ENCODE results near the gene VPS13C. TPM values are rescaled to one million over a fixed set of nuclear protein-coding genes. Genes with fewer than 3 reads are reported as not detected.

VPS13C gene
- polyA plus RNA-seq, 2 of the 4 experiments (the other 2 are of a cell fraction) = 13.2 to 26.5 TPM

DNA sequence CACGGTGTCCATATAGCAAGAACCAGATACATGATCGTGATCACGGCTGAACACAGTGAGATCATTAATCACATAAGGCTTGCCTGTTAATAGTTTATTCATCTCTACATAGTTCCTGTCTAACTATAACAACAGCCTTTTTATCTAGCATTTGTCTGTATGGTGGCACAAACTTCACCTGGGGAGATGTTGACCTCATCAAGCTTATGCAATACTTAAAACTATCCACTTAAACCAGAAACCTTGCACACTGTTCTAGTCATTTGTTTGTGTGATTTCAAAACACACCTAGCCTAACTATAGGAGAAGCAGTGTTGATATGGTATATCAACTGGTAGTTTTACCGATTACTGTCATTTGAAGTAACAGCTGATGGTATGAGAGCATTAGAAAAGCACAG is 124.8 kb downstream of the VPS13C start (continued):
- TF ChIP-seq, protein P1, sequence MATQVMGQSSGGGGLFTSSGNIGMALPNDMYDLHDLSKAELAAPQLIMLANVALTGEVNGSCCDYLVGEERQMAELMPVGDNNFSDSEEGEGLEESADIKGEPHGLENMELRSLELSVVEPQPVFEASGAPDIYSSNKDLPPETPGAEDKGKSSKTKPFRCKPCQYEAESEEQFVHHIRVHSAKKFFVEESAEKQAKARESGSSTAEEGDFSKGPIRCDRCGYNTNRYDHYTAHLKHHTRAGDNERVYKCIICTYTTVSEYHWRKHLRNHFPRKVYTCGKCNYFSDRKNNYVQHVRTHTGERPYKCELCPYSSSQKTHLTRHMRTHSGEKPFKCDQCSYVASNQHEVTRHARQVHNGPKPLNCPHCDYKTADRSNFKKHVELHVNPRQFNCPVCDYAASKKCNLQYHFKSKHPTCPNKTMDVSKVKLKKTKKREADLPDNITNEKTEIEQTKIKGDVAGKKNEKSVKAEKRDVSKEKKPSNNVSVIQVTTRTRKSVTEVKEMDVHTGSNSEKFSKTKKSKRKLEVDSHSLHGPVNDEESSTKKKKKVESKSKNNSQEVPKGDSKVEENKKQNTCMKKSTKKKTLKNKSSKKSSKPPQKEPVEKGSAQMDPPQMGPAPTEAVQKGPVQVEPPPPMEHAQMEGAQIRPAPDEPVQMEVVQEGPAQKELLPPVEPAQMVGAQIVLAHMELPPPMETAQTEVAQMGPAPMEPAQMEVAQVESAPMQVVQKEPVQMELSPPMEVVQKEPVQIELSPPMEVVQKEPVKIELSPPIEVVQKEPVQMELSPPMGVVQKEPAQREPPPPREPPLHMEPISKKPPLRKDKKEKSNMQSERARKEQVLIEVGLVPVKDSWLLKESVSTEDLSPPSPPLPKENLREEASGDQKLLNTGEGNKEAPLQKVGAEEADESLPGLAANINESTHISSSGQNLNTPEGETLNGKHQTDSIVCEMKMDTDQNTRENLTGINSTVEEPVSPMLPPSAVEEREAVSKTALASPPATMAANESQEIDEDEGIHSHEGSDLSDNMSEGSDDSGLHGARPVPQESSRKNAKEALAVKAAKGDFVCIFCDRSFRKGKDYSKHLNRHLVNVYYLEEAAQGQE (IDR thresholded peaks at IDR 0.05) = no peak
- TF ChIP-seq RAD21 (conservative IDR thresholded peaks at IDR 0.05 in 1 of 2, IDR thresholded peaks at IDR 0.05 in 1 of 2) = no peak
- TF ChIP-seq RARB (CRISPR knock-in tag; IDR thresholded peaks at IDR 0.05) = no peak
- no peak for TF ChIP-seq RNF2 (IDR thresholded peaks at IDR 0.05; ENCODE audit: borderline replicate concordance, low read depth)
- TF ChIP-seq GATA3 (IDR thresholded peaks at IDR 0.05; ENCODE audit: borderline replicate concordance) = no peak

DNA sequence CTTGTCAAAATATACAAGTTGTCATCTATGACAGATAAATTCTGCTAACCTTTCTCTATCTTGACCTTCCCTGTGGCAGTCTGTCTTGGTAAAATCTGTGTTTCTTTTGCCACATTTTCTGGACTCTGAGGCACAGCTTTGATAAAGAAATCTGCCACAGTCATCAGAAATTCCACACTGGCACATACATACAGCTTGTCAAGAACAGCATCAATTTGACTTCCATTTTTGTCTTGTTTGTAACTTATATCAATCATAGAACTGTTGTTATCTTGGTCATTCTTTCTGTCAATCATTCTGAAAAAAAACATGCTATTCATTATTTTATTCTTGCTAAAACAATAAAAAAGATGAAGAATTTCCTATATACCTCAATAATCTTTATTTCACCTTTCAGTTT is 130.8 kb downstream of the VPS13C start:
- no peaks in the 10 kb centered on the region for H3K4me1 ChIP-seq
- ChIA-PET CTCF (interaction anchor here (1.6 kb wide), 1 partner anchor 9 kb away, joined by 4 read pairs; no protein-coding TSS in a partner anchor), POLR2A (no interaction called here)
- no peak overlapping the region for H3K4me3 ChIP-seq
- H3K27ac ChIP-seq = no peak overlapping the region
- FAIRE-seq (no peak), DNase-seq (ENCODE audit: low read depth in 1 of 2, low spot score in 1 of 2) (no peak), ATAC-seq (no peak)
- H3K4me2 ChIP-seq = no peak overlapping the region
- no peaks in the 10 kb centered on the region for H3K9me3 ChIP-seq
- TF ChIP-seq, protein P1 (IDR thresholded peaks at IDR 0.05) = no peak
- TF ChIP-seq MAFK (IDR thresholded peaks at IDR 0.05; ENCODE audit: partially characterized antibody) = peak; percentile 79

DNA sequence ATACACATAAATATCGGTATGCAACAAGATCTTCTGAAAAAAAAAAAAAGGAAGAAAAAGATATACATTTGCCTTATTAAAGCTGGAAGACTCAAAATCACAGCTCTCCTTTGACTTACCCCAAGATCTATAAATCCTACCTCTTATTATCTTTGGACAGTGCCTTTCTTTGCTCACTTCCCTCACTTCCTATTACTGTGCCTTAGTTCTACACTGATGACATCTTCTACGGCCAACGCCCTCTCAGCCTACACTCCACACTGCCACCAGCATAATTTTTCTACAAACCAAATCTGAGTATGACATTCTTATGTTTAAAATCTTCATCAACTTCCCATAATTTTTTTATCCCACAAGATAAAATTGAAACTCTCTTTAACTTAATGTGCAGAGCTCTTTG is 137.1 kb downstream of the VPS13C start:
- ChIA-PET CTCF (interaction anchor here (0.6 to 0.7 kb wide), 2 partner anchors 285 to 819 kb away, joined by 3 to 5 read pairs; no protein-coding TSS in a partner anchor), POLR2A (no interaction called here)

More for the DNA sequence above, 137.1 kb downstream of the VPS13C start:
- ATAC-seq = no peak
- H3K4me1 ChIP-seq = no peaks in the 10 kb centered on the region
- DNase-seq (ENCODE audit: low read depth in 1 of 2, low spot score in 1 of 2) = no peak
- FAIRE-seq = peak; percentile 13
- 95% methylated on average over 3 of the region's 3 CpGs for WGBS (ENCODE audit: missing lambda C conversion rate)
- H3K4me2 ChIP-seq = no peak overlapping the region
- no peaks in the 10 kb centered on the region for H3K9me3 ChIP-seq
- no peak overlapping the region for H3K4me3 ChIP-seq
- TF ChIP-seq CEBPB (IDR thresholded peaks at IDR 0.05) = no peak
- TF ChIP-seq, protein P2, sequence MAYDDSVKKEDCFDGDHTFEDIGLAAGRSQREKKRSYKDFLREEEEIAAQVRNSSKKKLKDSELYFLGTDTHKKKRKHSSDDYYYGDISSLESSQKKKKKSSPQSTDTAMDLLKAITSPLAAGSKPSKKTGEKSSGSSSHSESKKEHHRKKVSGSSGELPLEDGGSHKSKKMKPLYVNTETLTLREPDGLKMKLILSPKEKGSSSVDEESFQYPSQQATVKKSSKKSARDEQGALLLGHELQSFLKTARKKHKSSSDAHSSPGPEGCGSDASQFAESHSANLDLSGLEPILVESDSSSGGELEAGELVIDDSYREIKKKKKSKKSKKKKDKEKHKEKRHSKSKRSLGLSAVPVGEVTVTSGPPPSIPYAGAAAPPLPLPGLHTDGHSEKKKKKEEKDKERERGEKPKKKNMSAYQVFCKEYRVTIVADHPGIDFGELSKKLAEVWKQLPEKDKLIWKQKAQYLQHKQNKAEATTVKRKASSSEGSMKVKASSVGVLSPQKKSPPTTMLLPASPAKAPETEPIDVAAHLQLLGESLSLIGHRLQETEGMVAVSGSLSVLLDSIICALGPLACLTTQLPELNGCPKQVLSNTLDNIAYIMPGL (CRISPR knock-in tag; IDR thresholded peaks at IDR 0.05; ENCODE audit: borderline replicate concordance) = no peak
- no peak for TF ChIP-seq HOXA7 (CRISPR knock-in tag; IDR thresholded peaks at IDR 0.05)
- TF ChIP-seq FOXS1 (CRISPR knock-in tag; IDR thresholded peaks at IDR 0.05) = no peak
- TF ChIP-seq TFCP2L1 (CRISPR knock-in tag; IDR thresholded peaks at IDR 0.05) = no peak
- TF ChIP-seq HOXB5 (CRISPR knock-in tag; IDR thresholded peaks at IDR 0.05) = no peak
- TF ChIP-seq, protein P3, sequence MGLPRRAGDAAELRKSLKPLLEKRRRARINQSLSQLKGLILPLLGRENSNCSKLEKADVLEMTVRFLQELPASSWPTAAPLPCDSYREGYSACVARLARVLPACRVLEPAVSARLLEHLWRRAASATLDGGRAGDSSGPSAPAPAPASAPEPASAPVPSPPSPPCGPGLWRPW (IDR thresholded peaks at IDR 0.05) = no peak
- TF ChIP-seq, protein P4, sequence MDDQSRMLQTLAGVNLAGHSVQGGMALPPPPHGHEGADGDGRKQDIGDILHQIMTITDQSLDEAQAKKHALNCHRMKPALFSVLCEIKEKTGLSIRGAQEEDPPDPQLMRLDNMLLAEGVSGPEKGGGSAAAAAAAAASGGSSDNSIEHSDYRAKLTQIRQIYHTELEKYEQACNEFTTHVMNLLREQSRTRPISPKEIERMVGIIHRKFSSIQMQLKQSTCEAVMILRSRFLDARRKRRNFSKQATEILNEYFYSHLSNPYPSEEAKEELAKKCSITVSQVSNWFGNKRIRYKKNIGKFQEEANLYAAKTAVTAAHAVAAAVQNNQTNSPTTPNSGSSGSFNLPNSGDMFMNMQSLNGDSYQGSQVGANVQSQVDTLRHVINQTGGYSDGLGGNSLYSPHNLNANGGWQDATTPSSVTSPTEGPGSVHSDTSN (IDR thresholded peaks at IDR 0.05) = no peak
- TF ChIP-seq, protein P5, sequence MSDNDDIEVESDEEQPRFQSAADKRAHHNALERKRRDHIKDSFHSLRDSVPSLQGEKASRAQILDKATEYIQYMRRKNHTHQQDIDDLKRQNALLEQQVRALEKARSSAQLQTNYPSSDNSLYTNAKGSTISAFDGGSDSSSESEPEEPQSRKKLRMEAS (IDR thresholded peaks at IDR 0.05) = no peak
- TF ChIP-seq CHD4 (IDR thresholded peaks at IDR 0.05; ENCODE audit: borderline replicate concordance) = no peak
- no peak for TF ChIP-seq MYC (IDR thresholded peaks at IDR 0.05; ENCODE audit: borderline replicate concordance, low read length)
- TF ChIP-seq, protein P6, sequence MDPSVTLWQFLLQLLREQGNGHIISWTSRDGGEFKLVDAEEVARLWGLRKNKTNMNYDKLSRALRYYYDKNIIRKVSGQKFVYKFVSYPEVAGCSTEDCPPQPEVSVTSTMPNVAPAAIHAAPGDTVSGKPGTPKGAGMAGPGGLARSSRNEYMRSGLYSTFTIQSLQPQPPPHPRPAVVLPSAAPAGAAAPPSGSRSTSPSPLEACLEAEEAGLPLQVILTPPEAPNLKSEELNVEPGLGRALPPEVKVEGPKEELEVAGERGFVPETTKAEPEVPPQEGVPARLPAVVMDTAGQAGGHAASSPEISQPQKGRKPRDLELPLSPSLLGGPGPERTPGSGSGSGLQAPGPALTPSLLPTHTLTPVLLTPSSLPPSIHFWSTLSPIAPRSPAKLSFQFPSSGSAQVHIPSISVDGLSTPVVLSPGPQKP (IDR thresholded peaks at IDR 0.05; ENCODE audit: low read depth, low read length) = no peak
- no peak overlapping the region for H3K27ac ChIP-seq

All from A549 (cell line).